DMS114 treated with DMSO at 0.1 percent for 48 hours (cell line): Measurements from ENCODE around the gene HGS.
A peak's percentile ranks its signal among the peaks of the same experiment; 100 is the strongest.

Experiments used
- DNase-seq: peaks from one replicate; lab custom pipeline; 2025; ENCODE audit not compliant: unreplicated experiment; lab: John Stamatoyannopoulos, UW

The HGS gene

DNA sequence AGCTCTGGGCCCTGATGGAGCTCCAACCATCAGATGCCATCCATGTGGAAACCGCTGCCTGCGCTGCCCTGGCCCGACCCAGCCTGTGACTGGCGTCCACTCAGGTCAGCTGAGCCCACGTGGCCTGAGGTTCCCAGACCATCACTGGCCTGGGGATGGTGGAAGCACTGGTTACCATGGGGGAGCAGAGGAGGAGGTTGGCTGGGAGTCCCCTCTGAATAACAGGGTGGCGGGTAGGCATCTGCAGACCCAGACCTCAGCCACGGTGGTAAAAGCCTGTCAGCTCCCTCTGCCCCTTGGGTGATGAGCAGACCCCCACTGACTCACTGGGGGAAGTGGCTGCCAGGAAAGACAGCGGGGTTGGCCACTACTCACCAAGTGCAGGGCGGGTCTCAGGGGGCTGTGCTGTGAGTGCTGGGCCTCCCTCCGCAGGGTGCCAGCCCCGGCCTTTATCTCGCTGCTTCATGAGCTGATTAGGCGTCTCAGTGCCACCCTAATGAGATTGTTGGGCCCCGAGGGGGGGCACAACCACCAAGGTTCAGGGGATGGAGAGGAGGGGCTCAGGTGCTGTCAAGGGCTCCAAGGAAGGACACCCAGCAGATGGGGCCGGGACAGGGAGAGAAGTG, 27.6 kb upstream of the HGS start, which contains the start of gene PDE6G:
PDE6G (minus strand) TSS at position 425 of the 626 bp plus-strand sequence. CDS start 3,237 bp downstream, outside the sequence.
- DNase-seq, result no peak

DNA sequence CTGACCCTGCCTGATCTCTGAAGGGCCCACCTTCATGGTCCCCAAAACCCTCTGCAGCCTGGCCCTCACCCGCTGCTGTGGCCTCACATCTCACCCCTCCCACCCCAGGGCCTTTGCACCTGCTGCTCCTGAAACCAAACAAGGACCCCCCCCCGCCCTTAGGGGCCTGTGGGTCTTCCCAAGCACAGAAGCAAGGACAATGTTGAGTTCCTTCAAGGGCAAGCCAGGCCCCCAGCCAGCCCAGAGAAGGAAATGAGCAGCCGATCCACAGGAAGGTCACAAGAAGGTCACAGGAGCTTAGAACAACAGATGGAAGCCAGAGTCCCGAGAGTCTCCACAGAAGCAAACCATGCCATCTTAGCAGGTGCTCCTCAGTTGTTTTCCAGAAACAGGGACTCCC, 27.0 kb upstream of the HGS start:
- no peak for DNase-seq

DNA sequence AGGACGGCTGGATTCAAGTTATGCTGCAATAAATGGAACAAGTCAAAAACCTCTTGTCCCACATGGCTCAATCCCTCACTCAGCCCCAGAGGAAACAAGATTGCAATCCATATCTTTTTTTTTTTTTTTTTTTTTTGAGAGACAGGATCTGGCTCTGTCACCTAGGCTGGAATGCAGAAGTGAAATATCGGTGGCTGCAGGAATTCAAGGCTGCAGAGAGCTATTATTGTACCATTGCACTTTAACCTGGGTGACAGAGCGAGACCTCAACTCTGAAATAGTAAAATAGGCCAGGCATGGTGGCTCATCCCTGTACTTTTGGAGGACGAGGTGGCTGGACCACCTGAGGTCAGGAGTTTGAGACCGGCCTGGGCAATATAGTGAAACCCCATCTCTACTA, 24.8 kb upstream of the HGS start:
- no peak for DNase-seq

DNA sequence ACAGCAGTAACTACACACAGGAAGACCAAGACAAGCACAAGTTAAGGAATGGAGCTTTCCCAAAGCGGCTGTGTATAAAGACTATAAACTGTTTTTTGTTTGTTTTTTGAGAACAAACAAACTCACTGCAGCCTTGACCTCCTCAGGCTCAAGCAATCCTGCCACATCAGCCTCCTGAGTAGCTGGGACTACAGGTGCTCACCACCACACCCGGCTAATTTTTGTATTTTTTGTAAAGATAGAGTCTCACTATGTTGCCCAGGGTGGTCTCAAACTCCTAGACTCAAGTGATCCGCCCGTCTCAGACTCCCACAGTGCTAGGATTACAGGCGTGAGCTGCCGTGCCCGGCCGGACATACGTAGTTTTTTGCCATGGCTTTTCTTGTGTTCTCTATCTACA, 23.4 kb upstream of the HGS start:
- DNase-seq, result no peak

DNA sequence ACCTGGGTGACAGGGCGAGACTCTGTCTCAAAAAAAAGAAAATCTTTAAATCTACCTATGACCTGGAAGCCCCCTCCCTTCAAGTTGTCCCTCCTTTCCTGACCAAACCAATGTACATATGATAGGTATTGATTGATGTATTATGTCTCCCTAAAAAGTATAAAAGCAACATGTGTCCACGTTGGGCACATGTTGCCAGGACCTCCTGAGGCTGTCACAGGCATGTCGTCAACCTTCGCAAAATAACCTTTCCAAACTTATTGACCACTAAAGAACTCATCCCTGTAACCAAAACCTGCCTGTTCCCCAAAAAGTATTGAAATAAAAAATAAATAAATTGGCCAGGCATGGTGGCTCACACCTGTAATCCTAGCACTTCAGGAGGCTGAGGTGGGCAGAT, 21.8 kb upstream of the HGS start:
- no peak for DNase-seq

DNA sequence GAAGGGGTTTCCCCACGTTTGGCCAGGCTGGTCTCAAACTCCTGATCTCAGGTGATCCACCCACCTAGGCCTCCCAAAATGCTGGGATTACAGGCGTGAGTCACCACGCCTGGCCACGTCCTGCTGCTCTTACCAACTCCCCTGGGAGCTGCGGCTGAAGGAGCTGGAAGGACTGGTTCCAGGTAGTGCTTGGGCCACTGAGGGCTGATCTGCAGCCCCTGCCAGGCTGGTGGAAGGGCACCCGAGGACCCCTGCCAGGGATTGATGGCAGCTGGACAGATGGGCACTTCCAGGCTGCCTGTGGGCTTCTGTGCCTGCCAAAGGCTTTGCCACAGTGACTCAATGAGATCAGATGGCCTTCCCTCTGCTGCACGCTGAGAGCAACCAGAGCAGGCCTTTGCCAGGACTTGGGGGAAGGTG, 19.8 kb upstream of the HGS start:
- DNase-seq, result no peak

DNA sequence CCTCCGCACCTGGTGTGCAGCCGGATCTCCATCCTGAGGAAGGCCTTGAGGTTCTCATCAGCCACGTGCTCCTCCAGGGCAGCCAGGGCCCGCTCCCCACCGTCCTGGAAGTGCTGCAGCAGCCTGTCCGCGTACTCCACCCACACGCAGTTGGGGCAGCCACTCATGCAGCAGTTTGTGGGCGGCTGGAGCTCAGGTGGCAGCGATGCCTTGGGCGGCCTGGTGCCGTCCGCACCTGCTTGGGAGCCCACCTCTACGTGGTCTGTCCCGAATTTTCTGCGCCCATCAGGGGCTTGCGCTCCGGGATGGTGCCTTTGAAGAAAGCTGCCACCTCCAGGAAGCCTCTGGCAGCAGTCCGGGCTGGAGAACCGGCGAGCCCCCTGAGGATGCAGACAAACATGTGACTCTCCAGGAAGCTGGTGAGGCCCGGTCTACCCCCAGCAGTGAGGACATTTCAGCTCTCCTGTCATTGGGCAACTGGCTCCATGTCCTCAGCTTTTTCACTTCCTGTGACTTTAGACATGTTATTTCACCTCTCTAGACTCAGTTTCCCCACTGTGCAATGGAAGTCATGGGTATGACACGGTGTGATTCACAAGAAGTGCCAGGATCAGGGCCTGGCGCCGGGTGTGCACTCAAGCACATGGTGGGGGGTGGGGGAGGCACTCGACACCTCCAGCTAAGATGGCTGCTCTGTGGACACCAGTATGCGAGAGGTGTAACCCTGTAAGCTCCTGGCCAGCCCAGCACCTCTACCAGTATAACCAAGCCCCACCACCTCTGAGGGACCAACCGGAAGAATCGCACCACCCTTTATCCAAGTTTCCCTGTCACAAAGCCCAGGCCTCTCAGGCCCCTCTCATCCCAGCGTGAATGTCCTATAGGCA, 18.4 kb upstream of the HGS start:
- DNase-seq, result no peak

DNA sequence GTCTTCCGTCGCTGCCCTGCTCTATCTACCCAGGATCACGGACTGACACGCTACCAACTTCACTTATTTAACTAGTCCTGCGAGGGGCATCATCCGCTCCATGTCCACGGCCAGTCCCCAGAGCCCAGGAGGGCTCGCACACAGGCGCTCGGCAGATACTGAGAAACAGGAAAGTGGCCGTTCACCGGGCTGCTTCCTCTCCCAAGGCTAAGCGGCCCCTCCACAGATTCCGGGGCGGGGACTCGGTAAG, 17.8 kb upstream of the HGS start:
- DNase-seq, result no peak

DNA sequence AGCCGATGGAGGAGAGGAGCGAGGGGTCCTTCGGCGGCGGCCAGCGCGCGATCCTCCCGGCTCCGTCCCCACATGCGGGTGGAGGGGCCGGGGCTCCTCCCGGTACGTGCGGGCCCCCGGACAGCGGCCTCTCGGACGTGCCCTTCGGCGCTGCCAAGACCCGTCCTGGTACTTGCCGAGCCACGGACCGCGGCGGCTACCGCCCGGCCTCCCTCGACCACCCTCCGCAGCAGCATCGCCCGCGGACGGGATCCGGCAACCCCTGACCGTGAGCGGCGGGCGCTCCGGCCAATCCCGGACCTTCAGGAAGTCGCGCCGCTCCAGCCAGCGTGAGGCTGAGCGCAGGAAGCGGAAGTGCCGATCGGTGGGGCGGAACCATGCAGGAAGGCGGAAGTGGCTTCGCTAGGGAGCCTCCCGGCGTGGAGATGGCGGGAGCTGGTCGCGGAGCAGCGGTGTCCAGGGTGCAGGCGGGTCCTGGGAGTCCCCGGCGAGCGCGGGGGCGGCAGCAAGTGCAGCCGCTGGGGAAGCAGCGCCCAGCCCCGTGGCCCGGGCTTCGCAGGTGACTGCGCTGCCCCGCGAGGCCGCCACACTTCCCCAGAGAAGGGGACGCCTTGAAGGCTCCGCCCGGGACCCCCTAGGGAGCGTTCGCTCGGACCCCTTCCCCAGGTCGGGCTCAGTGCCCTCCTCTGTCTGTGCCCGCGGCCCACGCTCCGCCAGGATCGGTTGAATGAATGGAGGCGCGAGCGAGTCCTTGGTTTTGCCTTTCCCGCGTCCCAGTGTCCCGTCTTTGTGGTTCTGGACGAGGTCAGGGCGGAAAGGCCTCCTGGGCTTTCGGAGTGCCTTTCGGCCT, 17.2 kb upstream of the HGS start, which contains the start of the genes CCDC137 and OXLD1:
CCDC137 (plus strand) TSS at position 396 of the 850 bp plus-strand sequence; CDS start at position 426, 30 bp downstream.
OXLD1 (minus strand) TSS at position 264 of the 850 bp plus-strand sequence; CDS start at position 236, 28 bp downstream.
- peak; percentile 84 for DNase-seq

DNA sequence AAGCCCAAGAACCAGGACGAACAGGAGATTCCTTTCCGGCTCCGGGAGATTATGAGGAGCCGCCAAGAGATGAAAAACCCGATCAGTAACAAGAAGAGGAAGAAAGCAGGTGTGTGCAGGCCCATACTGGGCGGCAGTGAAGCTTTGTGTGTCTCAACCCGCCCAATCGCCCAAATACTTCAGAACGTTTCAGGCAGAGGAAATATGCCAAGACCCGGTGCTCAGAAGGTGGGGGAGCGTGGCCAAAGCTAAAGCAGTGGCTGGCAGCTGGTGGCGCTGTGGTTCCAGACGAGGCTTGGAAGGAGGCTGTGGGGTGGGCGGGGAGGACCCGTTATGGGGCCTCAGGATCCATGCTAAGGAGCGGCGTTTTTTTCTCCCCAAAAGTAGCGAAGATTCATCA, 16.1 kb upstream of the HGS start:
- no peak for DNase-seq

DNA sequence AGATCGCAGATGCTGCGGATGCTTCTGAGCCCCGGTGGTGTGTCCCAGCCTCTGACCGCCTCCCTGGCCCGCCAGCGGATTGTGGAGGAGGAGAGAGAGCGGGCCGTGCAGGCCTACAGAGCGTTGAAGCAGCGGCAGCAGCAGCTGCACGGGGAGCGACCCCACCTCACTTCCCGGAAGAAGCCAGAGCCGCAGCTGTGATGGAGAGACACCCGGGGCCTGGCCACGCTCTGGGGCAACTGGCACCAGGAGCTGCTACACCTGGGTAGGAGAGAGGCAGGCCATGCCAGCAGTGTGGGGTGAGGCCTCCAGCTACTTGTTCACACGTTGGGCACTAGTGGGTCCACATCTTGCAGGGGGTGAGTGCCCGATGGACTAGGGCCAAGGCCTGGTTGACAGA, 11.3 kb upstream of the HGS start:
- no peak for DNase-seq

DNA sequence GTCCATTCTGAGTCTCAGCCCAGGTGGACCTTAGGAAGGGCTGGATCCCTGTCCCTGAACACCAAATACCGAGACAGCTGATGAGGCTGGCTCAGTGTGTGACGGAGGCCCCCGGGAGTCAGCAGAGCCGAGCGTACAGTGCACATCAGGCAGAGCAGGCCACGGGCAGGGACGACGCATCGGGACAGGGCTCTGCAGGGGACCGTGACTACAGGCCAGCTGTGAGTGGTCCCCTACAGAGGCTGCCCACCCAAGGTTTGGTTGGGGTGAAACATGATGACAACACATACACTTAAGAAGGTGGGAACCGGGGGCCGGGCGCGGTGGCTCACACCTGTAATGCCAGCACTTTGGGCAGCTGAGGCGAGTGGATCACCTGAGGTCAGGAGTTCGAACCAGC, 10.9 kb upstream of the HGS start:
- DNase-seq, result no peak

DNA sequence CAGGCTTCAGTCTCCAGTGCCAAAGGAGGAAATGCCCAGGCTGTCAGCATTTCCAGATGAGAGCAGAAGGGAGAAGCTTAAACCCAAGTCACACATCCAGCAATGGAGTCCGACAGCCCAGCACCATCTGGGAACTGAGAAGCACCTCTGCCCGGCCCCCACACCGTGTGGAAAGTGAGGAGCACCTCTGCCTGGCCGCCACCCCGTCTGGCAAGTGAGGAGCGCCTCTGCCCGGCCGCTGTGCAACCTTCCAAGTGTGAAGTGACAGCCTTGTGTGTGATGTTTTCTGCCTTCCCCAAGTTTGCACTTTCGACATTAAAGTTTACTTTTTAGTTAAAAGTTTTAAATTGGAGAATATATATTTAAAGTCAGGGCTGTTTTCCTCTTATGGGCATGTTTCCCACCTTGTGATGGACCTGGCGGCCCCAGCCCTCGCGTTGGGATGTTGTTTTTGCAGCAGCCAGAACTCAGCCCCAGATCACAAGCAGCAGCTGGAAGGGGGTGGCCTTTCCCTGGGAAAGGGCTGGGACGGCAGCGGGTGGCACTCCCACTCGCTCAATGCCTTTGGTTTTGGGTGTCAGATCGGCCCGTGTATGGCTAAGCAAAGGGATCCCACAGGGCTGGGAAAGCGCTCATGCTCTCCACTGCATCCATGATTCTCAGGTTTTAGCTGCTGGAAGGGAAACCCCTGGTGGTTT, 10.1 kb upstream of the HGS start:
- DNase-seq, result no peak

DNA sequence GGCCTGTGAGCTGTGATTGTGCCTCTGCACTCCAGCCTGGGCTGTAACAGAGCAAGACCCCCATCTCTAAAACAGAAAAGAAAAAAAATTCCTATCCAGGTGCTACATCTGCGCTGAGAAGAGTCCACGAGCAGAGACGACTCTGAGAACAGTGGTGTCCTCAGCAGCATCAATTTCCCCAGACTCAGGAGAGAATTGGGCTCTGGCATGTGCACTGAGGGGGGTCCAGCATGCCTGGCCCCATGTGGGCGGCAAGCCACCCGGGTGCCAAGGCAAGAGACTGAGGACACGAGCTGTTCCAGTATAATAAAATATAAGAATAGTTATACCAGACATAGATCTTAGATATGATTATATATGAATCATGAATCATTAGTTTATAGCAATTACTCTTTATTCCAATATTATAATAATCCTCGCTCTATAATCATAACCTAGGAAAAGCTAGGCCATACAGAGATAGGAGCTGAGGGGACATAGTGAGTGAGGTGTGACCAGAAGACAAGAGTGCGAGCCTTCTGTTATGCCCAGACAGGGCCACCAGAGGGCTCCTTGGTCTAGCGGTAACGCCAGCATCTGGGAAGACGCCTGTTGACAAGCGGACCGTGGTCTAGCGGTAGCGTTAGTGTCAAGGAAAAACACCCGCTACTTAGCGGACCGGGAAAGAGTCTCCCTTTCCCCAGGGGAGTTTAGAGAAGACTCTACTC, 8.1 kb upstream of the HGS start:
- DNase-seq, result peak; percentile 11

DNA sequence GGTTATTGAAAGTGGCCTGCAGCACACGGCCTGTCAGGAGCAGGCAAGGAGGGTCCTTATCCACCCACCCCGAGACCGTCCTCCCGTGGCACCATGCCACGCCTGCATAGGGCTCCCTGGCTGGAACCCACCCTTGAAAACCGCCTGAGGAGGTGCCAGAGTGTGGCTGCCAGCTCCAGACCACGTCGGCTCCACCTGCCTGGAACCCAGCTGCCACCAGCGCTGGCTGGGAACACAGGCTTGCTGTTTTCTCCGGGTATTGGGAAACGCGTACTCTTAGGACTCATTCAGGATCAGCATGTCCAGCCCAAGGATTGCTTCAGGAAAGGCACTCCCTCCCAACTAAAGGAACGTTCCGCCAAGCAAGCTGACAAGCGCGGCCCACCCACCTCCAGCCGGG, 6.9 kb upstream of the HGS start:
- no peak for DNase-seq

DNA sequence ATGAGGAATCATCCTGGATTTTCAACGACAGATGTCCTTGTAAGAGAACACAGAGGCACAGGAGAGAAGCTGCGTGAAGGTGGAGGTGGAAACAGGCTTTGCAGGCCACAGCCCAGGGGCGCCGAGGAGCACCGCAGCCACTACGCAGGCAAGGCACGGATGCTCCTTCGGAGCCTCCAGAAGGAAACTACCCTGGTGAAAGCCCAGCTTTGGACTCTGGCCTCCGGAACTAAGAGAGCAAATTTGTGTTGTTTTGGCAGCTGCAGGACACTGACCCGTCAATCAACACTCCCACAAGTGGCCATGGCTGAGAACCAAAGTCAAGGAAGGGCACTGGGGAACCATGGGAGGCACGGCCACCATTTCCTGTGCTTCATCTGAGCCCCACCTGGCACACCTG, 3.7 kb upstream of the HGS start:
- DNase-seq, result no peak

DNA sequence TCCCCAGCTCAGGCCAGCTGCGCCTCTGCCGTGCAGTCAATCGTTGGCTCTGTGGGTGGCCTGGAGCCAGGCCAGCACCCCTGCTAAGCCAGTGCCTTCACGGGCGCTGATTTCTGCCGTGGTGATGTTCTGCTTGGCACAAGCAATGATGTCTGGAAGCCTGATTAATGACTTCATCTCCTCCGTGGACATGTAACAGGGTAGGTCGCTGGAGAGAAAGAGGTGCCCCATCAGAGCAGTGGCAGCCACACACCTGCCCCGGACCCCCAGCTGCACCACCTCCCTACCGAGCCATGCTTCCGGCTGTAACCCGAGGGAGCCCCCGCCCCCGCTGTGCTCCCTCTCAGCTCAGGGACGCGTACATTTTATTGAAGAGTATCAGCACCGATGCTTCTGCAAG, 2.1 kb upstream of the HGS start:
- DNase-seq, result no peak

DNA sequence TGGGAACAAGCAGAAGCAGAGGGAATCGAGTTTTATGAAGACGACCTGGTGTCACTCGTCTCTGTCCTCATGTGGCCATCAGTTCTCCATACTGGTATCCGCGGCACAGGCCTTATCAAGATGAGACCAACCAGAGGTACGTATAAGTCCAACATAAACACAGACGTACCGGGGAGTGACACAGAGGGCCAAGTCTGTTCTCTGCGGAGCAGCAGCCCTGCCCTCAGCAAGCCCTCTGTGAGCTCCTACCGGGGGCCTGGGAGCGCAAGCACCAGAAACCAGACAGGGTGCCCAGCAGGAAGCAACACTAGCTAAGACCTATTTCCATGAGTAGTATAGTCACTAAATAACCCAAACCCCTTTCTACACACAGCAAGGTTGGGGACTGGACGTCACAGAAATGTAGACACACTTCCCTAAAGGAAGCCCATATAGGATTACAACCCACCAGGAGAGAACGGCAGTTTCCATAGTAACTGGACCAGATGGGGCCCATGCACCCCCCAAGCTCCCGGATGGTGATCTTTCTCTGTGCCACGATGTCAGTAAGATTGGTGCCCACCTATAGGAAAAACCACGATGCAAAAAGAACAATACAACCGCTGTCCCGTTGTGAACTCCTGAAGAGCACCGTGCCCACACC, 1.1 kb upstream of the HGS start:
- no peak for DNase-seq

DNA sequence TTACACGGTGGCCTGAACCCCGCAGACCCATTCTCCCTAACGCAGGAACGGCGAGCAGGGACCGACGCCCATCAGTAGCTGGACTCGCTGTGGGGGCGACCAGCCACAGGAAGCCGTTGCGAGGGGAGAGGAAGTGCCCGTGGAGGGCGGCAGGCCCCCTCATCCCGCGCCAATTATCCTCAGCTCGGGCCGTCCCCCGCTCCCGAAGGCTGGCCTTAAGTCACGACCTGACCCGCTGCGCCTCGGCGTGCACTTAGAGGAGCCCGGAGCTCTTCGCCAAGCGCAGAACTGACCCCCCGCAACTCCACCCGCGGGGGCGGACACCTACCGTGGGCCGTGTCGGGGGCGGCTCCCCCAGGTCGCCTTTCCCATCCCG, 615 bp upstream of the HGS start:
- DNase-seq, result no peak

DNA sequence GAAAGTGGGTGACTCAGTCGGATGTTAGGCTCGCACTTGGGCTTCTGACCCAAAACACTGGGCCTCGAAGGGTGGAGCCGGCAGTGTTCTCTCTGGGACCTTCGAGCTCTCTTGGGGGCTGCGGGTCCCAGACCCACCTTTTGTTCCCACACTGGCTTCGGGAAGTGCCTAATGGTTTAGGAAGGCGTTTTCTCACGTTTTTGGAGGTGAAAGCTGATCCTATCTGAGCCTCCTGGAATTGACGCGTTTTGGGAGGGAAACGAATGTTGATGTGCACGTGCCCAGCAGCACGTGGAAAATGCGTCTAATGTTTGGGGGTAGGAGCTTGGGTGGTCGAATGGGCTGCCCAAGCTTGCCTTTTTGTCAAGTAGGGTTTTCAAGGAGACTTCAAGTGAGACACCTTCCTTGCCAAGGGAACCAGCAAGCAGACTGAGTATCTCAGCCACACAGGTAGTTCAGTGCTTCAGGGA, 666 bp downstream of the HGS start:
- DNase-seq, result no peak
